Esophagus muscularis mucosa (tissue), 4 donors: ENCODE data around the gene CORO7. TPM values are rescaled to one million over a fixed set of nuclear protein-coding genes. Genes with fewer than 3 reads are reported as not detected.

Source experiments
- DNase-seq: peaks from one replicate; pipeline ENCODE4 v3.0.0-alpha.2; 2017; ENCODE audit errors: extremely low spot score
- H3K27ac ChIP-seq, 4 donors: fragments of 200-600 bp; sonication (generic); replicated peaks in 1 of 4; 1 replicate in 3 of 4; 2 replicates in 1 of 4; pipeline ENCODE4 v1.5.1; 2016 to 2019; ENCODE audit warnings: mild to moderate bottlenecking in 1 of 4
- H3K27me3 ChIP-seq, 4 donors: fragments of 200-600 bp; sonication (generic); one replicate each; pipeline versions ENCODE4 v1.5.1 to v1.6.0; 2016 to 2019
- H3K36me3 ChIP-seq, 4 donors: fragments of 200-600 bp; sonication (generic); one replicate each; pipeline ENCODE4 v1.5.1; 2016 to 2019
- H3K4me1 ChIP-seq, 4 donors: fragments of 200-600 bp; sonication (generic); one replicate each; pipeline ENCODE4 v1.5.1; 2016 to 2019
- H3K4me3 ChIP-seq, 4 donors: fragments of 200-600 bp; sonication (generic); 1 replicate in 2 of 4; 2 replicates in 2 of 4; pipeline ENCODE4 v1.5.1; 2016 to 2019; ENCODE audit warnings: mild to moderate bottlenecking in 4 of 4, moderate library complexity in 1 of 4
- H3K9me3 ChIP-seq, 4 donors: fragments of 200-600 bp; sonication (generic); 1 replicate in 3 of 4; 2 replicates in 1 of 4; pipeline ENCODE4 v1.5.1; 2016 to 2019
- EP300 ChIP-seq: sonication (generic); formaldehyde crosslinking; IDR thresholded peaks from one replicate; pipeline ENCODE4 v1.6.1; 2017; ENCODE audit warnings: antibody characterized with exemption
- POLR2A ChIP-seq: fragments of 450-650 bp; IDR thresholded peaks from one replicate; pipeline ENCODE4 v1.6.1; 2017; ENCODE audit warnings: antibody characterized with exemption, moderate library complexity, mild to moderate bottlenecking, low read depth
- POLR2AphosphoS5 ChIP-seq, 2 donors: sonication (generic); formaldehyde crosslinking; IDR thresholded peaks; one replicate each; pipeline ENCODE4 v1.6.1; 2017; ENCODE audit warnings: antibody characterized with exemption in 2 of 2
- WGBS: methylation state at CpG from one replicate; pipeline ENCODE4 v1.1.5; 2018; 5-methylcytosine and 5-hydroxymethylcytosine counted together
- intact Hi-C: fragments of 100-400 bp; cut with DNase I; formaldehyde crosslinking; loops from one replicate; pipeline ENCODE4 v1.15.1; 2023
- total RNA-seq, 4 donors: library from RNA; depleted of rRNA; stranded (reverse); fragments of >200 nt; gene quantifications; one replicate each; pipeline versions ENCODE4 v1.1.0 to v1.2.1, GENCODE V29; 2016
- TF ChIP-seq, protein P1 (sequence below), 3 experiments: fragments of 200-600 bp in 2 of 3; fragments of 450-650 bp in 1 of 3; sonication (generic) in 2 of 3; IDR thresholded peaks; one replicate each; pipeline ENCODE4 v1.5.1; 2017 to 2019; ENCODE audit warnings: antibody characterized with exemption in 3 of 3, mild to moderate bottlenecking in 2 of 3, moderate library complexity in 1 of 3

The CORO7 gene
- total RNA-seq, 4 donors from 2014 or later, result 11.6 to 24.6 (median 21.3) TPM

DNA sequence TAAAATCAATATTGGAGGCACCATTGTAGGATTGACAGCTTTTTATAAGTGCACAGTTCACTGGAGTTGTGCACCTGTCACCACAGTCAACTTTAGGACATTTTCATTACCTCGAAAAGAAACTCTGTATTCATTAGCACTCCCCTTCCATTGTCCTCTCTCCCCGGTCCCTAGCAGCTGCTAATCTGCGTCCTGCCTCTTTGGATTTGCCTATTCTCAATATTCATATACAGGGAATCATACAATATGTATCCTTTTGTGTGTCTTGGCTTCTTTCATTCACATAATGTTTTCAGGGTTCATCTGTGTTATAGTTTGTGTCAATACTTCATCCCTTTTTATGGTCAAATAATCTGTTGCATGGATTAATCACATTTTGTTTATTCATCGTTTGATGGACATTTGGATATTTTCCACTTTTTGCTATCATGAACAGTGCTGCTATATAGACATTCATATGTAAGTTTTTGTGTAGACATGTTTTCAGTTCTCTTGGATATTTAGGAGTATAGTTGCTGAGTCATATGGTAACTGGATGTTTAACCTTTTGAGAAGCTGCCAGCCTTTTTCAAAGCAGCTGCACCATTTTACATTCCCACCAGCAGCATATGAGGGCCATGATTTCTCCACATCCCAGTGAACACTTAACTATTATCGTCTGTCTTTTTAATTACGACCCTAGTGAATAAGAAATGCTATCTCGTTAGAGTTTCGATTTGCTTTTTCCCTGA, 19.1 kb upstream of the CORO7 start:
- Histone ChIP-seq H3K36me3 (peaks cover 42 to 94% (median 71%) of the 10 kb centered on the region in 4 donors), H3K27ac (no peak overlapping the region), H3K27me3 (no peaks in the 10 kb centered on the region), H3K4me3 (no peak overlapping the region), H3K4me1 (no peaks in the 10 kb centered on the region), H3K9me3 (no peaks in the 10 kb centered on the region)
- TF ChIP-seq, protein P1, sequence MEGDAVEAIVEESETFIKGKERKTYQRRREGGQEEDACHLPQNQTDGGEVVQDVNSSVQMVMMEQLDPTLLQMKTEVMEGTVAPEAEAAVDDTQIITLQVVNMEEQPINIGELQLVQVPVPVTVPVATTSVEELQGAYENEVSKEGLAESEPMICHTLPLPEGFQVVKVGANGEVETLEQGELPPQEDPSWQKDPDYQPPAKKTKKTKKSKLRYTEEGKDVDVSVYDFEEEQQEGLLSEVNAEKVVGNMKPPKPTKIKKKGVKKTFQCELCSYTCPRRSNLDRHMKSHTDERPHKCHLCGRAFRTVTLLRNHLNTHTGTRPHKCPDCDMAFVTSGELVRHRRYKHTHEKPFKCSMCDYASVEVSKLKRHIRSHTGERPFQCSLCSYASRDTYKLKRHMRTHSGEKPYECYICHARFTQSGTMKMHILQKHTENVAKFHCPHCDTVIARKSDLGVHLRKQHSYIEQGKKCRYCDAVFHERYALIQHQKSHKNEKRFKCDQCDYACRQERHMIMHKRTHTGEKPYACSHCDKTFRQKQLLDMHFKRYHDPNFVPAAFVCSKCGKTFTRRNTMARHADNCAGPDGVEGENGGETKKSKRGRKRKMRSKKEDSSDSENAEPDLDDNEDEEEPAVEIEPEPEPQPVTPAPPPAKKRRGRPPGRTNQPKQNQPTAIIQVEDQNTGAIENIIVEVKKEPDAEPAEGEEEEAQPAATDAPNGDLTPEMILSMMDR (IDR thresholded peaks at IDR 0.05), result no peak
- TF ChIP-seq POLR2A, result no peak
- TF ChIP-seq POLR2AphosphoS5 (IDR thresholded peaks at IDR 0.05), result no peak
- no peak for TF ChIP-seq EP300
- DNase-seq, result no peak
- 78% methylated on average over 8 of the region's 8 CpGs for WGBS
- intact Hi-C loops, result no loop called here

DNA sequence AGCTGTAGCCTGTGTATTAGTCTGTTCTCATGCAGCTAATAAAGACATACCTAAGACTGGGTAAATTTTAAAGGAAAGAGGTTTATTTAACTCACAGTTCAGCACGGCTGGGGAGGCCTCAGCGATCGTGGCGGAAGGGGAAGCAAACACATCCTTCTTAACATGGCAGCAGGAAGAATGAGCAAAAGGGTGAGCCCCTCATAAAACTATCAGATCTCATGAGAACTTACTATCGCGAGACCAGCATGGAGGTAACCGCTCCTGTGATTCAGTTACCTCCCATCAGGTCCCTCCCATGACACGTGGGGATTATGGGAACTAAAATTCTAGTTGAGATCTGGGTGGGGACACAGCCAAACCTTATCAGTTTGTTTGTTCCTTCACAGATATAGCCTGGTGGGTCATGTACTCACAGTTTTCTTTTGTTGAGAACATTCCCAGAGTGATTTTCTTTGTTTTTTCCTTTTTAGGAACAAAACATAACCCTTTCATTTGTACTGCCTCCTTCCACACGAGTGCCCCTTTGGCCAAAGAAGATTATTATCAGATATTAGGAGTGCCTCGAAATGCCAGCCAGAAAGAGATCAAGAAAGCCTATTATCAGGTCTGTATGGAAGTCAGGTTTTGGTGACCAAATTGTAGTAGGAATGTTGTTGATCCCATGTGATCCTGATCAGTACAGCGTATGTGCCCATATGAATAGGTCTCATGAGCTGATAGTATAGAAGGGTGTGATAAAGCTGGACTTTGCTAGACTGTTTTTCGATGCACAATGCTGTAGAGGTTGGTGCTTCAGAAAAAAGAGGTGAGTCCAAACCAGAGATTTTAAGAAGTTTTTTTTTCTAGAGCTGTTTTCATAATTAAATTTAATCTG, 17.8 kb upstream of the CORO7 start:
- Histone ChIP-seq H3K27me3 (no peaks in the 10 kb centered on the region), H3K36me3 (peaks cover 30 to 81% (median 57%) of the 10 kb centered on the region in 4 donors), H3K4me1 (no peaks in the 10 kb centered on the region), H3K4me3 (no peak overlapping the region), H3K9me3 (no peaks in the 10 kb centered on the region), H3K27ac (no peak overlapping the region)
- intact Hi-C loops, result no loop called here
- DNase-seq, result no peak
- 88% methylated on average over 12 of the region's 12 CpGs for WGBS
- TF ChIP-seq EP300, result no peak
- TF ChIP-seq, protein P1 (IDR thresholded peaks at IDR 0.05), result no peak
- TF ChIP-seq POLR2AphosphoS5 (IDR thresholded peaks at IDR 0.05), result no peak
- no peak for TF ChIP-seq POLR2A

DNA sequence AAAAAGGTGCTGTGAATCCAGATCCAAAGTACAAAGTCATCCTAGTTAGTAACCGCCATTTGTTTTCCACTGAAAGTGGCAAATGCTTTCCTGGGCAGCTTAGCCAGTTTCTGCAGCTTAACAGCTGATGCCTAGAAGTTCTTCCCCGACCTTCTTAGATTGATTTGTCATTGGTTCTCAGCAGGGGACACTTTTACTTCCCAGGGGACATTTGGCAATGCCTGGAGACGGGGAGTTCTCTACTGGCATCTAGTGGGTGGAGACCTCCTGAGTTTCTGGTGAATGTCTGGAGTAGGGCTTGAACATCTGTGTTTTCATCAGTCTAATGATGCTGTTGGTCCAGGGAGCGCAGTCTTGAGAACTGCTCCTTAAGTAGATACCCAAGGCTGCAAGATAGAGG, 16.8 kb upstream of the CORO7 start:
- DNase-seq, result no peak
- intact Hi-C loops, result no loop called here
- 82% methylated on average over 4 of the region's 4 CpGs for WGBS
- H3K27me3 ChIP-seq, result no peaks in the 10 kb centered on the region
- TF ChIP-seq EP300 (no peak), POLR2AphosphoS5 (IDR thresholded peaks at IDR 0.05) (no peak), POLR2A (no peak)
- TF ChIP-seq, protein P1 (IDR thresholded peaks at IDR 0.05), result no peak
- H3K36me3 ChIP-seq, result peaks cover 22 to 75% (median 48%) of the 10 kb centered on the region in 4 donors
- peaks cover 0 to under 1% (median 0%) of the 10 kb centered on the region in 4 donors for H3K4me1 ChIP-seq
- H3K9me3 ChIP-seq, result no peaks in the 10 kb centered on the region
- no peak overlapping the region for H3K4me3 ChIP-seq
- H3K27ac ChIP-seq, result no peak overlapping the region

DNA sequence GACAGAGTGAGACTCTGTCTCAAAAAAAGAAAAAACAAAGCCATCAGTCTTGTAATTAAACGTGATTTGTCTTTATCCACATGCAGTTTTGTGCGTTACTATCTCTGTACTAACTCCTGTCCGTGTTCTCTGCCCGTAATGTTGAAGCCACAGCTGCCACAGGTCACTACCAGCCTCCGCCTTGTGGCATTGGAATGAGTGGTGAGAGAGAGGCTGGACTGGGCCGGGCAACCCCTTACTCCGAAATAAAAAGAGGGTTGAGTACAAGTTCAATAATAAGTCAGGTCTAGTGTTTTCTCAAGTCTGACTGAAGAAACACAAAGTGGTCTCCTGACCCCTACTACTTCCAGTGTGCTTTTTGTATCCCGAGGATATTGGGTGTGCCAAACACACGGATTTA, 14.6 kb upstream of the CORO7 start:
- no peak for DNase-seq
- Histone ChIP-seq H3K4me1 (peaks cover 13 to 23% (median 20%) of the 10 kb centered on the region in 4 donors), H3K27me3 (no peaks in the 10 kb centered on the region), H3K4me3 (no peak overlapping the region), H3K27ac (no peak overlapping the region), H3K36me3 (peaks cover 6 to 53% (median 26%) of the 10 kb centered on the region in 4 donors), H3K9me3 (no peaks in the 10 kb centered on the region)
- TF ChIP-seq POLR2A (no peak), POLR2AphosphoS5 (IDR thresholded peaks at IDR 0.05) (no peak), EP300 (no peak)
- TF ChIP-seq, protein P1 (IDR thresholded peaks at IDR 0.05), result no peak
- WGBS, result 90% methylated on average over 9 of the region's 9 CpGs
- intact Hi-C loops, result no loop called here
